OCI-LY7 (cell line): Measurements from ENCODE around the gene MBLAC1. TPM values are rescaled to one million over a fixed set of nuclear protein-coding genes. Genes with fewer than 3 reads are reported as not detected.

ENCODE experiments used
- BruUV-seq: library from RNA; stranded (reverse); fragments of 400-500 nt; replicated peaks from 2 replicates; lab custom pipeline; 2021; lab: Mats Ljungman, UMichigan
- CTCF ChIA-PET: fragments of 300-600 bp; sonication (Branson Sonifier 250); formaldehyde crosslinking; loops from one replicate; lab custom pipeline; 2022; ENCODE audit warnings: antibody characterized with exemption; ENCODE audit not compliant: unreplicated experiment; lab: Charles Lee
- POLR2A ChIA-PET: fragments of 300-600 bp; sonication (Branson Sonifier 250); formaldehyde crosslinking; loops from one replicate; lab custom pipeline; 2022; ENCODE audit warnings: antibody characterized with exemption; lab: Charles Lee
- DNase-seq: peaks from one replicate; pipeline ENCODE4 v3.0.0-alpha.2; 2015; ENCODE audit warnings: low spot score
- H2AFZ ChIP-seq: fragments of 200-600 bp; sonication (generic), shearing (Covaris generic); 2 replicates; pipeline ENCODE4 v1.6.1; 2014; ENCODE audit warnings: mild to moderate bottlenecking, antibody characterized with exemption, low read length, moderate library complexity
- H3K27ac ChIP-seq: fragments of 200-600 bp; sonication (generic); 2 replicates; pipeline ENCODE4 v1.5.1; 2014; ENCODE audit warnings: mixed run types, low read depth, mild to moderate bottlenecking, moderate library complexity, low read length, inconsistent platforms; ENCODE audit not compliant: poor library complexity, severe bottlenecking
- H3K36me3 ChIP-seq: fragments of 200-600 bp; sonication (generic); 2 replicates; pipeline ENCODE4 v1.6.1; 2014; ENCODE audit warnings: mild to moderate bottlenecking, antibody characterized with exemption, low read length, moderate library complexity, mixed read lengths; ENCODE audit not compliant: insufficient read depth
- H3K4me1 ChIP-seq: fragments of 200-600 bp; sonication (generic); 2 replicates; pipeline ENCODE4 v1.5.1; 2014; ENCODE audit warnings: mild to moderate bottlenecking, low read length; ENCODE audit not compliant: insufficient read depth, poor library complexity, severe bottlenecking
- H3K4me2 ChIP-seq: fragments of 200-600 bp; sonication (generic); 2 replicates; pipeline ENCODE4 v1.6.1; 2014; ENCODE audit warnings: mild to moderate bottlenecking, low read length
- H3K4me3 ChIP-seq: fragments of 200-600 bp; sonication (generic); 2 replicates; pipeline ENCODE4 v1.5.1; 2014; ENCODE audit warnings: mild to moderate bottlenecking, low read depth, low read length; ENCODE audit not compliant: poor library complexity, severe bottlenecking
- H3K79me2 ChIP-seq: fragments of 200-600 bp; sonication (generic); 2 replicates; pipeline ENCODE4 v1.6.1; 2016; ENCODE audit warnings: low read depth, mild to moderate bottlenecking, low read length, moderate library complexity, mixed read lengths; ENCODE audit not compliant: insufficient read depth
- H3K9me2 ChIP-seq: fragments of 200-600 bp; sonication (generic); 2 replicates; pipeline ENCODE4 v1.6.1; 2016; ENCODE audit warnings: mild to moderate bottlenecking, low read length, mixed read lengths; ENCODE audit not compliant: insufficient read depth
- H3K9me3 ChIP-seq: fragments of 200-600 bp; sonication (generic); 2 replicates; pipeline ENCODE4 v1.6.1; 2014; ENCODE audit warnings: mild to moderate bottlenecking, mixed run types, low read length, mixed read lengths
- H4K20me1 ChIP-seq: fragments of 200-600 bp; sonication (generic); 2 replicates; pipeline ENCODE4 v1.6.1; 2014; ENCODE audit warnings: mild to moderate bottlenecking, antibody characterized with exemption, low read length, moderate library complexity, mixed read lengths; ENCODE audit not compliant: insufficient read depth
- EZH2phosphoT487 ChIP-seq: fragments of 200-600 bp; sonication (generic); IDR thresholded peaks from 2 replicates; pipeline ENCODE4 v1.6.1; 2018; ENCODE audit warnings: low read depth, borderline replicate concordance, mild to moderate bottlenecking, mixed run types, antibody characterized with exemption, low read length, moderate library complexity, mixed read lengths
- intact Hi-C: fragments of 100-400 bp; cut with micrococcal nuclease; formaldehyde crosslinking; loops from one replicate; pipeline ENCODE4 v1.10.0; 2022; ENCODE audit not compliant: unreplicated experiment
- total RNA-seq, 2 experiments: library from RNA; depleted of rRNA in 1 of 2; stranded (reverse); fragments of >200 nt in 1 of 2; shearing (Covaris generic) in 1 of 2; gene quantifications; 2 replicates each; pipeline ENCODE4 v1.2.3, GENCODE V29; 2014 to 2022
- TF ChIP-seq, protein P1 (sequence below): fragments of 200-600 bp; sonication (generic); conservative IDR thresholded peaks from 2 replicates; pipeline ENCODE4 v1.5.1; 2014; ENCODE audit warnings: mild to moderate bottlenecking, antibody characterized with exemption, low read length, moderate library complexity, mixed read lengths

Gene MBLAC1
- total RNA-seq, 2 experiments from 2014 or later: 4.5 to 4.8 TPM

- Histone ChIP-seq H4K20me1 (no peaks in the 10 kb centered on the region), H3K36me3 (peaks cover 32% of the 10 kb centered on the region), H2AFZ (peak overlapping the region; percentile 84; the same call in 1 of the 2 replicates), H3K9me2 (no peaks in the 10 kb centered on the region), H3K4me2 (peak overlapping the region; percentile 85), H3K79me2 (peaks cover 26% of the 10 kb centered on the region; the same call in 1 of the 2 replicates), H3K27ac (peak overlapping the region; percentile 73), H3K9me3 (no peaks in the 10 kb centered on the region), H3K4me3 (peak overlapping the region; percentile 80), H3K4me1 (peaks cover 28% of the 10 kb centered on the region)
- intact Hi-C loops: no loop called here
- CTCF ChIA-PET: interaction anchor here (0.6 kb wide), 1 partner anchor 33 kb away, joined by 3 read pairs; no protein-coding TSS in a partner anchor
- POLR2A ChIA-PET: interaction anchor here (0.6 to 2.2 kb wide), 6 partner anchors 19 to 96 kb away, joined by 3 to 10 read pairs (median 4); partner anchors contain the start of genes AP4M1, LAMTOR4 and MCM7
- no TSS peak for BruUV-seq
- no peak for TF ChIP-seq EZH2phosphoT487
- TF ChIP-seq, protein P1, sequence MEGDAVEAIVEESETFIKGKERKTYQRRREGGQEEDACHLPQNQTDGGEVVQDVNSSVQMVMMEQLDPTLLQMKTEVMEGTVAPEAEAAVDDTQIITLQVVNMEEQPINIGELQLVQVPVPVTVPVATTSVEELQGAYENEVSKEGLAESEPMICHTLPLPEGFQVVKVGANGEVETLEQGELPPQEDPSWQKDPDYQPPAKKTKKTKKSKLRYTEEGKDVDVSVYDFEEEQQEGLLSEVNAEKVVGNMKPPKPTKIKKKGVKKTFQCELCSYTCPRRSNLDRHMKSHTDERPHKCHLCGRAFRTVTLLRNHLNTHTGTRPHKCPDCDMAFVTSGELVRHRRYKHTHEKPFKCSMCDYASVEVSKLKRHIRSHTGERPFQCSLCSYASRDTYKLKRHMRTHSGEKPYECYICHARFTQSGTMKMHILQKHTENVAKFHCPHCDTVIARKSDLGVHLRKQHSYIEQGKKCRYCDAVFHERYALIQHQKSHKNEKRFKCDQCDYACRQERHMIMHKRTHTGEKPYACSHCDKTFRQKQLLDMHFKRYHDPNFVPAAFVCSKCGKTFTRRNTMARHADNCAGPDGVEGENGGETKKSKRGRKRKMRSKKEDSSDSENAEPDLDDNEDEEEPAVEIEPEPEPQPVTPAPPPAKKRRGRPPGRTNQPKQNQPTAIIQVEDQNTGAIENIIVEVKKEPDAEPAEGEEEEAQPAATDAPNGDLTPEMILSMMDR: no peak
- DNase-seq: no peak
These were observed 6.1 kb upstream of the MBLAC1 start for GRCh38 chr7:100120733-100121036.

DNA sequence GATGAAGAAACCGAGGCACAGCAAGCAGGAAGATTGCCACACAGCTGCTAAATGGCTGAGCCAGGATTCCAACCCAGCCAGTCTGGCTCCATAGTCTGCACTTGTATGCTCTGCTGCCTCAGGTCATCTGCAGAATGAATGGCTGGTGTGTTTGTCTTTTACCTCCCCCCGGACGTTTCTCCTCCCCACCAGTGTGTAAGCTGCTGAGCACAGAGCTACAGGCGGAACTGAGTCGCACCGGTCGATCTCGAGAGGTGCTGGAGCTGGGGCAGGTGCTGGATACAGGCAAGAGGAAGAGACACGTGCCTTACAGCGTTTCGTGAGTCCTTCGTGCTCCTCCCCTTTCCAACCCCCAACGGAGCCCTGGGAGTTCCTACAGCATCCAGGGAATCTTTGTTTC lies 4.7 kb upstream of the MBLAC1 start:
- TF ChIP-seq EZH2phosphoT487: no peak
- TF ChIP-seq, protein P1: no peak
- H4K20me1 ChIP-seq: no peaks in the 10 kb centered on the region
- H3K9me2 ChIP-seq: no peaks in the 10 kb centered on the region
- DNase-seq: no peak
- H3K36me3 ChIP-seq: peaks cover 28% of the 10 kb centered on the region; the same call in 1 of the 2 replicates
- peaks cover 33% of the 10 kb centered on the region for H3K4me1 ChIP-seq
- no peak overlapping the region for H3K27ac ChIP-seq
- peaks cover 27% of the 10 kb centered on the region; the same call in 1 of the 2 replicates for H3K79me2 ChIP-seq
- CTCF ChIA-PET: no interaction called here
- intact Hi-C loops: no loop called here
- H2AFZ ChIP-seq: no peak overlapping the region
- H3K9me3 ChIP-seq: no peaks in the 10 kb centered on the region
- no TSS peak for BruUV-seq
- no peak overlapping the region for H3K4me3 ChIP-seq
- POLR2A ChIA-PET: no interaction called here
- no peak overlapping the region for H3K4me2 ChIP-seq

DNA sequence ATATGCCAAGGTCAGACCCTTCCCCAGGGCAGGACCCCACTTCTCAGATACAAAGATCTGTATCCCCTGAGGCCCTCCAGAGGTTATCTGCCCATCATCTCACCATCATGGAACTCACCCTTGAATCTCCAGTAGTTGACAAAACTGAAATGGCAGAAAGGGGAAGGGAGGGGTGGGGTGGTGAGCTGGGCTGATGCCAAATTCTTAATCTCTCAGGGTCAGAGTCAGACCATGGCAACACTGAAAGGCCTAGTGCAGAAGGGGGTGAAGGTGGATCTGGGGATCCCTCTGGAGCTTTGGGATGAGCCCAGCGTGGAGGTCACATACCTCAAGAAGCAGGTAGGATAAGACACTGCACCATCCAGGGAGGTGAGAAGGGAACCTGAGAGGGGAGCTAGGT lies 4.2 kb upstream of the MBLAC1 start:
- ChIA-PET POLR2A (interaction anchor here (0.7 to 1.2 kb wide), 2 partner anchors 20 to 22 kb away, joined by 3 to 4 read pairs; no protein-coding TSS in a partner anchor), CTCF (no interaction called here)
- Histone ChIP-seq H2AFZ (no peak overlapping the region), H3K79me2 (peaks cover 27% of the 10 kb centered on the region; the same call in 1 of the 2 replicates), H3K9me3 (no peaks in the 10 kb centered on the region), H3K4me2 (no peak overlapping the region), H3K9me2 (no peaks in the 10 kb centered on the region), H4K20me1 (no peaks in the 10 kb centered on the region), H3K4me1 (peaks cover 35% of the 10 kb centered on the region), H3K4me3 (no peak overlapping the region), H3K36me3 (peaks cover 25% of the 10 kb centered on the region; the same call in 1 of the 2 replicates), H3K27ac (no peak overlapping the region)
- no peak for TF ChIP-seq EZH2phosphoT487
- TF ChIP-seq, protein P1: no peak
- intact Hi-C loops: no loop called here
- BruUV-seq: no TSS peak
- DNase-seq: no peak
